ENCODE results near the gene C11orf16.

DNA sequence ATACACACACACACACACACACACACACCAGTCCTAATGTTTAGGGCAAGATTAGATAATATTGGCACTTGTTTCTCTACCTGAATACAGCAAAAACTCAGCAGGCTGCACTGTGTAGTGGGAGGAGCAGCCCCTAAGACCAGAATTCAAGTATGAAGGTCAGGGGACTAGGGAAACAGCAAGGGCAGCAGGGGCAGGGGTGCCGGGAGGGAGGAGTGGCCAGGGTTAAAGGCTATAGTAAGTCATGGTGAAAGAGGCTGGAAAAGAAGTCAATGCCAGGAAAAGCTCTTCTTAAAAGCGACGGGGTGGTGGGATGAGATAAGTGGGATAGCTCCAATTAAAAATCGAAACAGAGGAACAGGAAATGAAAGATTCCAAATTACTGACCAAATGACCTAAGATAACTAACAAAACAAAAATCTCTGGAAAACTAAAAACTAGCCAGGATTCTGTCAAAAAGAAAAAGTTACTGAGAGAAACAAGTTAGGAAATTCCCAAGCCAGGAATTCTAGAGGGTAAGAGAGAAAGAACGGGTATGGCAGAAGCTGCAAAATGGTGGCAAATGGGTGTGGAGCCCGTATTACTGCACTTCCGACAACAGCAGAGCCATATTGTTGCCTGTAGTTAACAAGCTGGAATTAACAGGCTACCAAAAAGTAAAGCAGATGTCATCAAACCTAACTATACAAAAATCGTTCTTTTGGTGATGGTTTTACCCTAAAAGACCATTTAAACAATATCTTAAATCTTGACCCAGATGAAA lies 8.8 kb upstream of the C11orf16 start:
- TF ChIP-seq EZH2phosphoT487 (IDR thresholded peaks at IDR 0.05; ENCODE audit: low read depth, severe bottlenecking, unreplicated experiment) = no peak
- TF ChIP-seq, protein P1, sequence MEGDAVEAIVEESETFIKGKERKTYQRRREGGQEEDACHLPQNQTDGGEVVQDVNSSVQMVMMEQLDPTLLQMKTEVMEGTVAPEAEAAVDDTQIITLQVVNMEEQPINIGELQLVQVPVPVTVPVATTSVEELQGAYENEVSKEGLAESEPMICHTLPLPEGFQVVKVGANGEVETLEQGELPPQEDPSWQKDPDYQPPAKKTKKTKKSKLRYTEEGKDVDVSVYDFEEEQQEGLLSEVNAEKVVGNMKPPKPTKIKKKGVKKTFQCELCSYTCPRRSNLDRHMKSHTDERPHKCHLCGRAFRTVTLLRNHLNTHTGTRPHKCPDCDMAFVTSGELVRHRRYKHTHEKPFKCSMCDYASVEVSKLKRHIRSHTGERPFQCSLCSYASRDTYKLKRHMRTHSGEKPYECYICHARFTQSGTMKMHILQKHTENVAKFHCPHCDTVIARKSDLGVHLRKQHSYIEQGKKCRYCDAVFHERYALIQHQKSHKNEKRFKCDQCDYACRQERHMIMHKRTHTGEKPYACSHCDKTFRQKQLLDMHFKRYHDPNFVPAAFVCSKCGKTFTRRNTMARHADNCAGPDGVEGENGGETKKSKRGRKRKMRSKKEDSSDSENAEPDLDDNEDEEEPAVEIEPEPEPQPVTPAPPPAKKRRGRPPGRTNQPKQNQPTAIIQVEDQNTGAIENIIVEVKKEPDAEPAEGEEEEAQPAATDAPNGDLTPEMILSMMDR (IDR thresholded peaks at IDR 0.05; ENCODE audit: poor library complexity) = no peak
- TF ChIP-seq EZH2 (IDR thresholded peaks at IDR 0.05; ENCODE audit: borderline replicate concordance) = no peak
